ENCODE data around the gene MVB12B.

- TF ChIP-seq EP300 (IDR thresholded peaks at IDR 0.05): no peak
- TF ChIP-seq CTCF (IDR thresholded peaks at IDR 0.05): no peak
Measured at GRCh38 chr9:126448865-126449577, 122.4 kb downstream of the MVB12B start.
